ENCODE data around the gene ACP5. TPM values are rescaled to one million over a fixed set of nuclear protein-coding genes. Genes with fewer than 3 reads are reported as not detected.
"Not testable (repeated sequence)": the region's sequence is repeated elsewhere in the genome, so short reads cannot be mapped to it uniquely, and the experiment has no call there.

ACP5 gene
- total RNA-seq, 2 donors from 2014 or later, result 11.3 to 30.2 TPM

DNA sequence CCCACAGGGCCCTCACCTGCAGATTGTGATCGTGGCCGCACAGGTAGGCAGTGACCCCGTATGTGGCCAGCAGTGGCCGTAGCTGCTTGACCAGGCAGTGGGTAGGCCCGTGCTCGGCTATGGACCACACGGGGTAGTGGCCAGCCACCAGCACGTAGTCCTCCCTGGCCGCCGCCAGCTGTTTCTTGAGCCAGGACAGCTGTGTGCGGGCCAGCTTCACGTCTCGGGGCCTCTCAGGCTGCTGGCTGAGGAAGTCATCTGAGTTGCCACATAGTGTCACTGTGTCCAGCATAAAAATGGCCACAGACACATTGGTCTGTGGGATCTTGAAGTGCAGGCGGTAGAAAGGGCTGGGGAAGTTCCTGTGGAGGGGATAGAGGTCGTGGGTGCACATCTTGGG, 1.2 kb downstream of the ACP5 start:
- intact Hi-C loops (cut with DNase I), result no loop called here
- DNase-seq, result no peak
- H3K27ac ChIP-seq, result no peak overlapping the region
- H3K36me3 ChIP-seq, result no peaks in the 10 kb centered on the region
- no peaks in the 10 kb centered on the region for H3K4me1 ChIP-seq
- TF ChIP-seq, protein P1, sequence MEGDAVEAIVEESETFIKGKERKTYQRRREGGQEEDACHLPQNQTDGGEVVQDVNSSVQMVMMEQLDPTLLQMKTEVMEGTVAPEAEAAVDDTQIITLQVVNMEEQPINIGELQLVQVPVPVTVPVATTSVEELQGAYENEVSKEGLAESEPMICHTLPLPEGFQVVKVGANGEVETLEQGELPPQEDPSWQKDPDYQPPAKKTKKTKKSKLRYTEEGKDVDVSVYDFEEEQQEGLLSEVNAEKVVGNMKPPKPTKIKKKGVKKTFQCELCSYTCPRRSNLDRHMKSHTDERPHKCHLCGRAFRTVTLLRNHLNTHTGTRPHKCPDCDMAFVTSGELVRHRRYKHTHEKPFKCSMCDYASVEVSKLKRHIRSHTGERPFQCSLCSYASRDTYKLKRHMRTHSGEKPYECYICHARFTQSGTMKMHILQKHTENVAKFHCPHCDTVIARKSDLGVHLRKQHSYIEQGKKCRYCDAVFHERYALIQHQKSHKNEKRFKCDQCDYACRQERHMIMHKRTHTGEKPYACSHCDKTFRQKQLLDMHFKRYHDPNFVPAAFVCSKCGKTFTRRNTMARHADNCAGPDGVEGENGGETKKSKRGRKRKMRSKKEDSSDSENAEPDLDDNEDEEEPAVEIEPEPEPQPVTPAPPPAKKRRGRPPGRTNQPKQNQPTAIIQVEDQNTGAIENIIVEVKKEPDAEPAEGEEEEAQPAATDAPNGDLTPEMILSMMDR (IDR thresholded peaks at IDR 0.05), result no peak
- H3K9me3 ChIP-seq, result no peaks in the 10 kb centered on the region
- peaks cover 3% of the 10 kb centered on the region for H3K27me3 ChIP-seq
- no peak overlapping the region for H3K4me3 ChIP-seq
- no peak overlapping the region for H3K9ac ChIP-seq (ENCODE audit: low read depth in 2 of 2, low read length in 2 of 2)

DNA sequence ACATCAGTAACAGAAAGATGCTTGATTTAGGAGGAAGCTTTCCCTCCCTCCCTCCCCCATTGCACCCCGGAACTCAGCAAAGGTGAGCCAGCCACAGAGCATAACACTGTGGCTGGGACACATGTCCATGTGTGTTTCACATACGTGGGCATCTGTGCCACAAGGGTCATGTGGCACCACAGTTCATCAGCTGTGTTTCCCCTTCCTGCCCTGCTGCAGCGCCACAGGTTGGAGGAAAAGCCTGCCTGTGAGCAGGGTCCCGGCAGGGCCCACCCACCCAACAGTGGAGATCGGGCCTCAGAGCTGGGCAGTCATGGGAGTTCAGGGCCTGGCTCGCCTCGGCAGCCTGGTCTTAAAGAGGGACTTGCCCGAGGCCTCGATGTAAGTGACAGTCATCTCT, 2.8 kb downstream of the ACP5 start:
- TF ChIP-seq, protein P1 (IDR thresholded peaks at IDR 0.05), result no peak
- intact Hi-C loops (cut with DNase I), result no loop called here
- Histone ChIP-seq H3K36me3 (no peaks in the 10 kb centered on the region), H3K4me3 (no peak overlapping the region), H3K4me1 (no peaks in the 10 kb centered on the region), H3K9me3 (no peaks in the 10 kb centered on the region), H3K27me3 (peaks cover 3% of the 10 kb centered on the region), H3K9ac (ENCODE audit: low read depth in 2 of 2, low read length in 2 of 2) (no peak overlapping the region), H3K27ac (no peak overlapping the region)
- no peak for DNase-seq

DNA sequence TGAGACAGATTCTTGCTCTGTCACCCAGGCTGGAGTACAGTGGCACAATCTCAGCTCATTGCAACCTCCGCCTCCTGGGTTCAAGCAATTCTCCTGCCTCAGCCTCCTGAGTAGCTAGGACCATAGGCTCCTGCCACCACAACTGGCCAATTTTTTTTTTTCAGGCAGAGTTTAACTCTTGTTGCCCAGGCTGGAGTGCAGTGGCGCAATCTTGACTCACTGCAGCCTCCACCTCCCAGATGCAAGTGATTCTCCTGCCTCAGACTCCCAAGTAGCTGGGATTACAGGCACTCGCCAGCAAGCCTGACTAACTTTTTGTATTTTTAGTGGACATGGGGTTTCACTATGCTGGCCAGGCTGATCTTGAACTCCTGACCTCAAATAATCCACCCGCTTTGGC, 3.7 kb downstream of the ACP5 start:
- DNase-seq; H3K36me3 ChIP-seq; H3K27ac ChIP-seq; H3K4me1 ChIP-seq; H3K4me3 ChIP-seq; H3K9ac ChIP-seq (ENCODE audit: low read depth in 2 of 2, low read length in 2 of 2); H3K27me3 ChIP-seq; H3K9me3 ChIP-seq; intact Hi-C loops (cut with DNase I): not testable (repeated sequence)

DNA sequence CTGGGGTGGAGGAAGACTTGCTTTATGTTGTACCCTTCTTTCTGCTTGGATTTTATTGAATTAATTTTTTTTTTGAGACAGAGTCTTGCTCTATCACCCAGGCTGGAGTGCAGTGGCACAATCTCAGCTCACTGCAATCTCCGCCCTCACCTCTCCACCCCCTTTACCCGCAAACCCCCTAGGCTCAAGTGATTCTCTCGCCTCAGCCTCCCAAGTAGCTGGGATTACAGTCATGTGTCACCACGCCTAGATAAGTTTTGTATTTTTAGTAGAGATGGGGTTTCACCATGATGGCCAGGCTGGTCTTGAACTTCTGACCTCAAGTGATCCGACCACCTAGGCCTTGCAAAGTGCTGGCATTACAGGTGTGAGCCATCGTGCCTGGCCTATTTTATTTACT, 4.1 kb downstream of the ACP5 start:
- DNase-seq; H3K36me3 ChIP-seq; H3K9ac ChIP-seq (ENCODE audit: low read depth in 2 of 2, low read length in 2 of 2); H3K9me3 ChIP-seq; H3K4me1 ChIP-seq; H3K27ac ChIP-seq; intact Hi-C loops (cut with DNase I); H3K4me3 ChIP-seq; H3K27me3 ChIP-seq: not testable (repeated sequence)

DNA sequence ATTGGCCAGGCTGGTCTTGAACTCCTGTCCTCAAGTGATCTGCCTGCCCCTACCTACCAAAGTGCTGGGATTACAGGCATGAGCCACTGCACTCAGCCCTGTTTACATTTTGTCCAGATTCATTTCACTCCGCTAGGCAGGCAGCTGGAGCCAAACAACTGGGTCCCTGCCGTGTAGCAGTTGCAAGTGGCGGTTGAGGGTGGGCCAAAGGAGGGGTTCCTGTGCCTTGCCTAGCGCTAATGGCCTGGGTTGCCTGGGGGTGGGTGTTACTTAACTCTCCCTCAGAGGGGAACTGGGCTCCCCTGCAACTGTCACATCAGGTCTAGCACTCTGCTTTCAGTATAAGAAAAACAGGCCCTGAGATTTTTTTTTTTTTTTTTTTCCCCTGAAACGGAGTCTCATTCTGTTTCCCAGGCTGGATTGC, 7.4 kb downstream of the ACP5 start:
- H3K27me3 ChIP-seq, result no peaks in the 10 kb centered on the region
- DNase-seq, result no peak
- H3K9me3 ChIP-seq, result no peaks in the 10 kb centered on the region
- intact Hi-C loops (cut with DNase I), result no loop called here
- no peak overlapping the region for H3K4me3 ChIP-seq
- no peaks in the 10 kb centered on the region for H3K4me1 ChIP-seq
- H3K36me3 ChIP-seq, result no peaks in the 10 kb centered on the region
- no peak overlapping the region for H3K27ac ChIP-seq
- TF ChIP-seq, protein P1 (IDR thresholded peaks at IDR 0.05), result no peak
- H3K9ac ChIP-seq (ENCODE audit: low read depth in 2 of 2, low read length in 2 of 2), result no peak overlapping the region

DNA sequence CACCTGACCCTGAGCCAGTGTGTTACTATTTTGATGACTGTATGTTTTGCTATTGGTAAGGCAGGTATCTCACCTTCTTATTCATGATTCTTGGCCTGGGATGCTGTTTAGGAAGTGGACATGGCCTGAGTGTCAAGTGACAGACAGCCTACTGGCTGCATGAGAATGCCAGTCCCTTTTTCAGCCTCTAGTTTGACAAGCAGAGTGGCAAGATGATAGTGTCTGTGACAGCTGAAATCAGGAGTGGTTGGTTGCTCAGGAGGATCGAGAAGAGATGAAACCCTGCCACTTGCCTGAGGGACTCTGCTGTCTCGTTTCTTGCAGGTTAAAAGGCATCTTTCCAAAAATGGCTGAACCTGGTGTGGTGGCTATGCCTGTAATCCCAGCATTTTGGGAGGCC, 11.3 kb downstream of the ACP5 start:
- no peak for DNase-seq
- H3K27ac ChIP-seq, result no peak overlapping the region
- H3K4me3 ChIP-seq, result no peak overlapping the region
- intact Hi-C loops (cut with DNase I), result no loop called here
- H3K4me1 ChIP-seq, result no peaks in the 10 kb centered on the region
- no peaks in the 10 kb centered on the region for H3K9me3 ChIP-seq
- no peaks in the 10 kb centered on the region for H3K27me3 ChIP-seq
- TF ChIP-seq, protein P1 (IDR thresholded peaks at IDR 0.05), result no peak
- H3K9ac ChIP-seq (ENCODE audit: low read depth in 2 of 2, low read length in 2 of 2), result no peak overlapping the region
- no peaks in the 10 kb centered on the region for H3K36me3 ChIP-seq

DNA sequence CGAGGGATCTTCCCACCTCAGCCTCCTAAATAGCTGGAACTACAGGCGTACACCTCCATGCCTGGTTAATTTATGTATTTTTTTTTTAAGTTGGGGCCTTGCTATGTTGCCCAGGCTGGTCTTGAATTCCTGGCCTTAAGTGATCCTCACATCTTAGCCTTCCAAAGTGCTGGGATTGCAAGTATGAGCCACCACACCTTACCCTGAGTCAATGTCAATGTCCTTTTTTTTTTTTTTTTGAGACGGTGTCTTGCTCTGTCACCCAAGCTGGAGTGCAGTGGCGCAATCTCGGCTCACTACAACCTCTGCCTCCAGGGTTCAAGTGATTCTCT, 11.8 kb downstream of the ACP5 start:
- DNase-seq; intact Hi-C loops (cut with DNase I); H3K9me3 ChIP-seq; H3K4me3 ChIP-seq; H3K9ac ChIP-seq (ENCODE audit: low read depth in 2 of 2, low read length in 2 of 2); H3K36me3 ChIP-seq; H3K4me1 ChIP-seq; H3K27ac ChIP-seq; H3K27me3 ChIP-seq: not testable (repeated sequence)

DNA sequence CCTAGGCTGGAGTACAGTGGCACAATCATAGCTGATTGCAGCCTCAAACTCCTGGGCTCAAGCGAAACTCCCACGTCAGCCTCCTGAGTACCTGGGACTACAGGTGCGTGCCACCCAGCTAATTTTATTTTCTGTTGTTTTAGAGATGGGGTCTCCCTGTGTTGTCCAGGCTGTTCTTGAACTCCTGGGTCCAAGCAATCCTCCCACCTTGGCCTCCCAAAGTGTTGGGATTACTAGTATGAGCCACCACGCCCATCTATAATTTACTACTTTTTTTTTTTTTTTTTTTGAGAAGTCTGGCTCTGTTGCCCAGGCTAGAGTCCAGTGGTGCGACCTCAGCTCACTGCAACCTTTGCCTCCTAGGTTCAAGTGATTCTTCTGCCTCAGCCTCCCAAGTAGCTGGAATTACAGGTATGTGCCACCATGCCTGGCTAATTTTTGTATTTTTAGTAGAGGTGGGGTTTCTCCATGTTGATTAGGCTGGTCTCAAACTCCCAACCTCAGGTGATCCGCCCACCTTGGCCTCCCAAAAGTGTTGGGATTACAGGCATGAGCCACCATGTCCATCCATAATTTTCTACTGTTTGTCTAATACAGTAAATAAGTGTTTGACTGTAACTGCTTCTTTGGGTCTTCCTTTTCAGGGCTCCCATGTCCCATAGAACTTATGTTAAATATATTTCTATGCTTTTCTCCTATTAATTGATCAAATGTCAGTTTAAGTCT, 13.2 kb downstream of the ACP5 start:
- H3K27ac ChIP-seq; H3K9me3 ChIP-seq; H3K36me3 ChIP-seq; H3K9ac ChIP-seq (ENCODE audit: low read depth in 2 of 2, low read length in 2 of 2); intact Hi-C loops (cut with DNase I); DNase-seq; H3K4me3 ChIP-seq; H3K4me1 ChIP-seq; H3K27me3 ChIP-seq: not testable (repeated sequence)

All from colonic mucosa (tissue), 4 donors.